Adrenal gland (tissue), 5 donors: ENCODE measurements around the gene WWOX.

Experiments
- POLR2A ChIP-seq, 2 donors: fragments of 450-650 bp; IDR thresholded peaks; one replicate each; pipeline ENCODE4 v1.6.1; 2017; ENCODE audit warnings: antibody characterized with exemption in 2 of 2, mild to moderate bottlenecking in 2 of 2, moderate library complexity in 1 of 2
- TF ChIP-seq, protein P1 (sequence below), 6 experiments: fragments of 450-650 bp in 4 of 6; fragments of 200-600 bp in 2 of 6; sonication (generic) in 1 of 6; IDR thresholded peaks; 1 replicate in 5 of 6; 2 replicates in 1 of 6; pipeline versions ENCODE4 v1.5.1 to v1.8.0; 2016 to 2021; ENCODE audit warnings: antibody characterized with exemption in 6 of 6, mild to moderate bottlenecking in 2 of 6, moderate library complexity in 1 of 6
- donor health status: DM: no; HTN: no; CAD: no.

- TF ChIP-seq, protein P1, sequence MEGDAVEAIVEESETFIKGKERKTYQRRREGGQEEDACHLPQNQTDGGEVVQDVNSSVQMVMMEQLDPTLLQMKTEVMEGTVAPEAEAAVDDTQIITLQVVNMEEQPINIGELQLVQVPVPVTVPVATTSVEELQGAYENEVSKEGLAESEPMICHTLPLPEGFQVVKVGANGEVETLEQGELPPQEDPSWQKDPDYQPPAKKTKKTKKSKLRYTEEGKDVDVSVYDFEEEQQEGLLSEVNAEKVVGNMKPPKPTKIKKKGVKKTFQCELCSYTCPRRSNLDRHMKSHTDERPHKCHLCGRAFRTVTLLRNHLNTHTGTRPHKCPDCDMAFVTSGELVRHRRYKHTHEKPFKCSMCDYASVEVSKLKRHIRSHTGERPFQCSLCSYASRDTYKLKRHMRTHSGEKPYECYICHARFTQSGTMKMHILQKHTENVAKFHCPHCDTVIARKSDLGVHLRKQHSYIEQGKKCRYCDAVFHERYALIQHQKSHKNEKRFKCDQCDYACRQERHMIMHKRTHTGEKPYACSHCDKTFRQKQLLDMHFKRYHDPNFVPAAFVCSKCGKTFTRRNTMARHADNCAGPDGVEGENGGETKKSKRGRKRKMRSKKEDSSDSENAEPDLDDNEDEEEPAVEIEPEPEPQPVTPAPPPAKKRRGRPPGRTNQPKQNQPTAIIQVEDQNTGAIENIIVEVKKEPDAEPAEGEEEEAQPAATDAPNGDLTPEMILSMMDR (IDR thresholded peaks at IDR 0.05): no peak
- no peak for TF ChIP-seq POLR2A (IDR thresholded peaks at IDR 0.05)
Measured at GRCh38 chr16:79076047-79076767, 976.8 kb downstream of the WWOX start.
